CD4-positive, CD25-positive, alpha-beta regulatory T cell (primary cell): ENCODE results near the gene SMURF1. TPM values are rescaled to one million over a fixed set of nuclear protein-coding genes. Genes with fewer than 3 reads are reported as not detected.

ENCODE experiments used
- ATAC-seq, 2 donors: fragments of 150-1000 bp; cut with Tn5 transposase; one replicate each; pipeline ENCODE4 v1.10.0; 2021; ENCODE audit warnings: low read depth in 2 of 2, moderate number of reproducible peaks in 2 of 2, moderate library complexity in 1 of 2
- DNase-seq, 3 donors: peaks; one replicate each; pipeline versions ENCODE4 v3.0.0 to v3.0.0-alpha.2; 2012 to 2022; ENCODE audit warnings: mixed read lengths in 1 of 3
- H3K27ac ChIP-seq: one replicate; pipeline ENCODE4 v1.7.0; 2013; ENCODE audit warnings: mild to moderate bottlenecking, low read length; ENCODE audit not compliant: insufficient read depth, poor library complexity, severe bottlenecking
- H3K27me3 ChIP-seq: one replicate; pipeline ENCODE4 v1.7.0; 2013; ENCODE audit warnings: low read length; ENCODE audit not compliant: control insufficient read depth, insufficient read depth
- H3K36me3 ChIP-seq: one replicate; pipeline ENCODE4 v1.7.0; 2013; ENCODE audit warnings: mild to moderate bottlenecking, low read length, moderate library complexity; ENCODE audit not compliant: control insufficient read depth, insufficient read depth
- H3K4me1 ChIP-seq: 2 replicates; pipeline ENCODE4 v1.7.0; 2013; ENCODE audit warnings: mild to moderate bottlenecking, low read length; ENCODE audit not compliant: insufficient read depth, control insufficient read depth, poor library complexity, severe bottlenecking
- H3K4me3 ChIP-seq: one replicate; pipeline ENCODE4 v1.7.0; 2013; ENCODE audit warnings: low read depth, mild to moderate bottlenecking, low read length, moderate library complexity
- H3K9me3 ChIP-seq, 2 experiments: 1 replicate in 1 of 2; 2 replicates in 1 of 2; pipeline ENCODE4 v1.7.0; 2013; ENCODE audit warnings: low read length in 2 of 2, mild to moderate bottlenecking in 1 of 2, moderate library complexity in 1 of 2; ENCODE audit not compliant: control insufficient read depth in 2 of 2
- H3K27ac Mint-ChIP-seq, 3 donors: one replicate each; pipeline ENCODE4 v1.8.0; 2020 to 2022; ENCODE audit warnings: mild to moderate bottlenecking in 3 of 3, mixed read lengths in 3 of 3, moderate library complexity in 2 of 3
- H3K27me3 Mint-ChIP-seq: one replicate; pipeline ENCODE4 v1.8.0; 2022; ENCODE audit warnings: mild to moderate bottlenecking, mixed read lengths
- H3K36me3 Mint-ChIP-seq: one replicate; pipeline ENCODE4 v1.8.0; 2020; ENCODE audit warnings: mixed read lengths
- H3K4me1 Mint-ChIP-seq, 4 donors: one replicate each; pipeline ENCODE4 v1.8.0; 2020 to 2022; ENCODE audit warnings: mixed read lengths in 4 of 4, mild to moderate bottlenecking in 1 of 4
- H3K4me3 Mint-ChIP-seq, 4 donors: one replicate each; pipeline ENCODE4 v1.8.0; 2020 to 2022; ENCODE audit warnings: mild to moderate bottlenecking in 4 of 4, mixed read lengths in 4 of 4, moderate library complexity in 3 of 4
- H3K9me3 Mint-ChIP-seq, 7 donors: one replicate each; pipeline ENCODE4 v1.8.0; 2020 to 2022; ENCODE audit warnings: mixed read lengths in 7 of 7, mild to moderate bottlenecking in 3 of 7, moderate library complexity in 2 of 7
- polyA plus RNA-seq, 4 donors: library from polyadenylated mRNA; unstranded; fragments of 300-500 nt; fragmentation: Illumina TruSeq; gene quantifications; one replicate each; pipeline ENCODE4 v1.2.3, GENCODE V29; 2021
- total RNA-seq: library from RNA; stranded (reverse); gene quantifications from one replicate; pipeline ENCODE4 v1.2.3, GENCODE V29; 2022

Gene SMURF1
- total and polyA plus RNA-seq, 5 donors from 2014 or later = 1.3 to 35.3 (median 1.7) TPM

GRCh38 chr7:99115379-99115778 is 28.5 kb downstream of the SMURF1 start:
- DNase-seq = no peak
- H3K27ac ChIP-seq = no peak overlapping the region
- peaks cover 12% of the 10 kb centered on the region for H3K4me1 ChIP-seq
- H3K27ac Mint-ChIP-seq = no peak overlapping the region
- H3K4me3 Mint-ChIP-seq = no peak overlapping the region
- no peaks in the 10 kb centered on the region for H3K27me3 Mint-ChIP-seq
- H3K27me3 ChIP-seq = no peaks in the 10 kb centered on the region
- no peaks in the 10 kb centered on the region for H3K36me3 ChIP-seq
- peaks cover 0 to 7% (median 1%) of the 10 kb centered on the region in 7 donors for H3K9me3 Mint-ChIP-seq
- no peak overlapping the region for H3K4me3 ChIP-seq
- H3K36me3 Mint-ChIP-seq = peaks cover 38% of the 10 kb centered on the region
- ATAC-seq = no peak
- peaks cover 36 to 61% (median 60%) of the 10 kb centered on the region in 4 donors for H3K4me1 Mint-ChIP-seq
- H3K9me3 ChIP-seq = no peaks in the 10 kb centered on the region

- no peak for DNase-seq
- no peaks in the 10 kb centered on the region for H3K9me3 ChIP-seq
- no peak overlapping the region for H3K27ac ChIP-seq
- Mint-ChIP-seq H3K36me3 (peaks cover 19% of the 10 kb centered on the region), H3K9me3 (peaks cover 0 to 7% (median 1%) of the 10 kb centered on the region in 7 donors), H3K4me1 (peaks cover 49 to 66% (median 63%) of the 10 kb centered on the region in 4 donors), H3K27me3 (no peaks in the 10 kb centered on the region), H3K27ac (no peak overlapping the region), H3K4me3 (no peak overlapping the region)
- no peaks in the 10 kb centered on the region for H3K27me3 ChIP-seq
- ATAC-seq = no peak
- no peak overlapping the region for H3K4me3 ChIP-seq
- H3K4me1 ChIP-seq = peaks cover 22% of the 10 kb centered on the region
- H3K36me3 ChIP-seq = no peaks in the 10 kb centered on the region
Observed at GRCh38 chr7:99112979-99113378, 30.9 kb downstream of the SMURF1 start.

GRCh38 chr7:99112097-99112496 is 31.8 kb downstream of the SMURF1 start:
- DNase-seq (peak in 1 of 3 donors; percentile 39), ATAC-seq (peak in 1 of 2 donors; percentile 25)
- H3K27me3 ChIP-seq = no peaks in the 10 kb centered on the region
- H3K4me3 ChIP-seq = no peak overlapping the region
- no peak overlapping the region for H3K27ac ChIP-seq
- no peaks in the 10 kb centered on the region for H3K36me3 ChIP-seq
- Mint-ChIP-seq H3K9me3 (peaks cover 0 to 7% (median 1%) of the 10 kb centered on the region in 7 donors), H3K36me3 (peaks cover 16% of the 10 kb centered on the region), H3K27me3 (no peaks in the 10 kb centered on the region), H3K4me3 (peak overlapping the region in 2 of 4 donors; percentile 19 to 35), H3K4me1 (peaks cover 55 to 70% (median 68%) of the 10 kb centered on the region in 4 donors), H3K27ac (peak overlapping the region; percentile 14 to 62 (median 37))
- no peaks in the 10 kb centered on the region for H3K9me3 ChIP-seq
- H3K4me1 ChIP-seq = peaks cover 22% of the 10 kb centered on the region

- H3K36me3 Mint-ChIP-seq = peaks cover 13% of the 10 kb centered on the region
Observed at GRCh38 chr7:99111591-99111990, 32.3 kb downstream of the SMURF1 start.

GRCh38 chr7:99109108-99110051 is 34.5 kb downstream of the SMURF1 start:
- H3K4me3 Mint-ChIP-seq = peak overlapping the region in 3 of 4 donors; percentile 20 to 24 (median 22)
- no peaks in the 10 kb centered on the region for H3K36me3 ChIP-seq
- no peaks in the 10 kb centered on the region for H3K27me3 ChIP-seq
- no peaks in the 10 kb centered on the region for H3K9me3 ChIP-seq
- peaks cover 6% of the 10 kb centered on the region for H3K36me3 Mint-ChIP-seq
- no peaks in the 10 kb centered on the region for H3K27me3 Mint-ChIP-seq
- peak in 1 of 3 donors; percentile 29 for DNase-seq
- peaks cover 0 to 6% (median under 1%) of the 10 kb centered on the region in 7 donors for H3K9me3 Mint-ChIP-seq
- peaks cover 22% of the 10 kb centered on the region for H3K4me1 ChIP-seq
- H3K4me1 Mint-ChIP-seq = peaks cover 46 to 65% (median 64%) of the 10 kb centered on the region in 4 donors
- ATAC-seq = peak in 1 of 2 donors; percentile 50
- no peak overlapping the region for H3K27ac Mint-ChIP-seq
- H3K27ac ChIP-seq = no peak overlapping the region
- no peak overlapping the region for H3K4me3 ChIP-seq

More at GRCh38 chr7:99111591-99111990, 32.3 kb downstream of the SMURF1 start:
- H3K4me3 ChIP-seq = no peak overlapping the region
- H3K36me3 ChIP-seq = no peaks in the 10 kb centered on the region
- no peaks in the 10 kb centered on the region for H3K27me3 ChIP-seq
- Mint-ChIP-seq H3K4me1 (peaks cover 55 to 68% (median 65%) of the 10 kb centered on the region in 4 donors), H3K4me3 (peak overlapping the region in 3 of 4 donors; percentile 3 to 35 (median 19)), H3K27ac (peak overlapping the region in 2 of 3 donors; percentile 37 to 62), H3K27me3 (no peaks in the 10 kb centered on the region), H3K9me3 (peaks cover 0 to 7% (median 1%) of the 10 kb centered on the region in 7 donors)
- no peak for ATAC-seq
- no peak for DNase-seq
- peaks cover 22% of the 10 kb centered on the region for H3K4me1 ChIP-seq
- no peaks in the 10 kb centered on the region for H3K9me3 ChIP-seq
- H3K27ac ChIP-seq = no peak overlapping the region

- peaks cover 6% of the 10 kb centered on the region for H3K36me3 Mint-ChIP-seq
- Histone ChIP-seq H3K4me1 (peaks cover 22% of the 10 kb centered on the region), H3K36me3 (no peaks in the 10 kb centered on the region), H3K4me3 (no peak overlapping the region), H3K27me3 (no peaks in the 10 kb centered on the region), H3K27ac (no peak overlapping the region), H3K9me3 (no peaks in the 10 kb centered on the region)
- no peaks in the 10 kb centered on the region for H3K27me3 Mint-ChIP-seq
- DNase-seq = no peak
- no peak for ATAC-seq
- no peak overlapping the region for H3K27ac Mint-ChIP-seq
- peaks cover 44 to 68% (median 66%) of the 10 kb centered on the region in 4 donors for H3K4me1 Mint-ChIP-seq
- no peak overlapping the region for H3K4me3 Mint-ChIP-seq
- peaks cover 0 to 4% (median 0%) of the 10 kb centered on the region in 7 donors for H3K9me3 Mint-ChIP-seq
Observed at GRCh38 chr7:99108613-99109012, 35.3 kb downstream of the SMURF1 start.

- no peaks in the 10 kb centered on the region for H3K27me3 Mint-ChIP-seq
- ATAC-seq = no peak
- peak in 1 of 3 donors; percentile 17 for DNase-seq
- no peak overlapping the region for H3K4me3 ChIP-seq
- H3K27ac ChIP-seq = no peak overlapping the region
- no peak overlapping the region for H3K4me3 Mint-ChIP-seq
- no peaks in the 10 kb centered on the region for H3K9me3 ChIP-seq
- no peaks in the 10 kb centered on the region for H3K36me3 ChIP-seq
- peaks cover 22% of the 10 kb centered on the region for H3K4me1 ChIP-seq
- H3K4me1 Mint-ChIP-seq = peaks cover 42 to 67% (median 61%) of the 10 kb centered on the region in 4 donors
- H3K9me3 Mint-ChIP-seq = no peaks in the 10 kb centered on the region
- no peak overlapping the region for H3K27ac Mint-ChIP-seq
- H3K27me3 ChIP-seq = no peaks in the 10 kb centered on the region
- no peaks in the 10 kb centered on the region for H3K36me3 Mint-ChIP-seq
Observed at GRCh38 chr7:99106821-99107241, 37.1 kb downstream of the SMURF1 start.
